Uterus (tissue), 2 donors: Measurements from ENCODE around the gene CPNE1.

ENCODE experiments used
- POLR2A ChIP-seq, 2 donors: fragments of 450-650 bp; IDR thresholded peaks; one replicate each; pipeline ENCODE4 v1.6.1; 2016; ENCODE audit warnings: antibody characterized with exemption in 2 of 2, mild to moderate bottlenecking in 1 of 2, moderate library complexity in 1 of 2
- TF ChIP-seq, protein P1 (sequence below), 4 experiments: fragments of 200-600 bp in 2 of 4; fragments of 450-650 bp in 2 of 4; sonication (generic) in 2 of 4; IDR thresholded peaks; one replicate each; pipeline ENCODE4 v1.5.1; 2016 to 2019; ENCODE audit warnings: antibody characterized with exemption in 4 of 4, mild to moderate bottlenecking in 2 of 4, moderate library complexity in 1 of 4

DNA sequence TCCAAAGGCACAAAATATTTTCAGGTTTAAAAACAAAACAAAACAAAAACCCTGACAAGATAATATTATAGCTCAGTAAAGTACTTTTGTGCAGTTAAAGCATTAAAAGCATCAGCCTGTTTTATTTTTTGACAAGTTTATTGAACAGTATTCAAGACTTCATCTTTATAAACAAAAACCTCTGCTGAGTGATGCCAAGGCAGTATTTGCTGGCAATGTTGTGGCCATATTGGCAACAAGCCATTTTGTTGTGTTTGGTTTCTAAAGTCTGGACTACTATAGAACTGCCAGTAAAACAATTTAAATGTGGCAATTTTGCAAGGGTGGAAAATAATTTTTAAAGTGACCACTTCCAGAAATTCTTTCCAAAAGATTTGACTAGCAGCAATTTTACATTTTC is 15.9 kb downstream of the CPNE1 start:
- TF ChIP-seq, protein P1, sequence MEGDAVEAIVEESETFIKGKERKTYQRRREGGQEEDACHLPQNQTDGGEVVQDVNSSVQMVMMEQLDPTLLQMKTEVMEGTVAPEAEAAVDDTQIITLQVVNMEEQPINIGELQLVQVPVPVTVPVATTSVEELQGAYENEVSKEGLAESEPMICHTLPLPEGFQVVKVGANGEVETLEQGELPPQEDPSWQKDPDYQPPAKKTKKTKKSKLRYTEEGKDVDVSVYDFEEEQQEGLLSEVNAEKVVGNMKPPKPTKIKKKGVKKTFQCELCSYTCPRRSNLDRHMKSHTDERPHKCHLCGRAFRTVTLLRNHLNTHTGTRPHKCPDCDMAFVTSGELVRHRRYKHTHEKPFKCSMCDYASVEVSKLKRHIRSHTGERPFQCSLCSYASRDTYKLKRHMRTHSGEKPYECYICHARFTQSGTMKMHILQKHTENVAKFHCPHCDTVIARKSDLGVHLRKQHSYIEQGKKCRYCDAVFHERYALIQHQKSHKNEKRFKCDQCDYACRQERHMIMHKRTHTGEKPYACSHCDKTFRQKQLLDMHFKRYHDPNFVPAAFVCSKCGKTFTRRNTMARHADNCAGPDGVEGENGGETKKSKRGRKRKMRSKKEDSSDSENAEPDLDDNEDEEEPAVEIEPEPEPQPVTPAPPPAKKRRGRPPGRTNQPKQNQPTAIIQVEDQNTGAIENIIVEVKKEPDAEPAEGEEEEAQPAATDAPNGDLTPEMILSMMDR (IDR thresholded peaks at IDR 0.05) = no peak
- TF ChIP-seq POLR2A (IDR thresholded peaks at IDR 0.05) = no peak
